Esophagus squamous epithelium (tissue), 4 donors: ENCODE data around the gene IGF2BP3.

Source experiments
- CTCF ChIP-seq, 6 experiments: fragments of 450-650 bp in 4 of 6; fragments of 200-600 bp in 2 of 6; sonication (generic) in 2 of 6; IDR thresholded peaks; one replicate each; pipeline ENCODE4 v1.5.1; 2016 to 2019; ENCODE audit warnings: antibody characterized with exemption in 6 of 6, mild to moderate bottlenecking in 4 of 6, moderate library complexity in 4 of 6
- POLR2A ChIP-seq, 4 donors: fragments of 450-650 bp; IDR thresholded peaks; one replicate each; pipeline ENCODE4 v1.6.1; 2017; ENCODE audit warnings: antibody characterized with exemption in 4 of 4, mild to moderate bottlenecking in 4 of 4, moderate library complexity in 3 of 4

- TF ChIP-seq CTCF (IDR thresholded peaks at IDR 0.05), result no peak
- TF ChIP-seq POLR2A (IDR thresholded peaks at IDR 0.05), result no peak
Measured at GRCh38 chr7:23272275-23272674, 198.0 kb downstream of the IGF2BP3 start.
